Measurements from ENCODE around the gene ARL4D. TPM values are rescaled to one million over a fixed set of nuclear protein-coding genes. Genes with fewer than 3 reads are reported as not detected.

Gene ARL4D
- total and polyA plus RNA-seq, 2 of the 8 experiments (the other 6 are each of a cell fraction or from before 2014, with no cell fraction given): 8.4 to 9.2 TPM

- H3K18ac ChIP-seq (ENCODE audit: extremely low read depth, low read length): no peak overlapping the region
- FAIRE-seq (no peak), DNase-seq (ENCODE audit: low read depth in 1 of 2, low spot score in 2 of 2) (no peak)
- H2BK12ac ChIP-seq (ENCODE audit: low read depth, low read length): no peak overlapping the region
- H3K23me2 ChIP-seq (ENCODE audit: low read depth, low read length): no peaks in the 10 kb centered on the region
- no peak overlapping the region for H2AFZ ChIP-seq (ENCODE audit: low read length)
- H3K9me3 ChIP-seq (ENCODE audit: insufficient read depth in 2 of 2, low read depth in 1 of 2, low read length in 1 of 2): peaks cover 22 to 27% of the 10 kb centered on the region in 2 experiments
- H3K14ac ChIP-seq (ENCODE audit: insufficient read length): no peak overlapping the region
- CTCF ChIA-PET (ENCODE audit: partially characterized antibody): interaction anchor here (1.6 kb wide), 1 partner anchor 132 kb away, joined by 3 read pairs; no protein-coding TSS in a partner anchor
- H4K8ac ChIP-seq (ENCODE audit: extremely low read depth, insufficient read depth, low read length): no peak overlapping the region
- H3K27ac ChIP-seq (ENCODE audit: low read depth, low read length): no peak overlapping the region
- peaks cover 0 to 5% (median 3%) of the 10 kb centered on the region in 4 experiments; a peak in 2 of 7 replicates for H3K4me1 ChIP-seq (replicated peaks in 1 of 4; ENCODE audit: control insufficient read depth in 3 of 4, insufficient read depth in 4 of 4, low read length in 3 of 4)
- no peak overlapping the region for H2BK15ac ChIP-seq (ENCODE audit: low read length)
- H3K79me2 ChIP-seq (ENCODE audit: control insufficient read depth in 1 of 2, insufficient read depth in 2 of 2, low read length in 2 of 2): no peaks in the 10 kb centered on the region
- no peak overlapping the region for H3K4ac ChIP-seq (replicated peaks; ENCODE audit: insufficient read length, low read depth, low read length)
- no peaks in the 10 kb centered on the region for H3K79me1 ChIP-seq (ENCODE audit: low read depth, low read length)
- no peak overlapping the region for H3K4me3 ChIP-seq (ENCODE audit: extremely low read depth in 1 of 4, insufficient read depth in 2 of 4, low read depth in 3 of 4, low read length in 4 of 4)
- H3K23ac ChIP-seq (ENCODE audit: insufficient read length): no peak overlapping the region
- no peak overlapping the region for H3K9ac ChIP-seq (replicated peaks in 1 of 4; ENCODE audit: extremely low read depth in 1 of 4, low read depth in 3 of 4, low read length in 3 of 4)
- H2AK5ac ChIP-seq (ENCODE audit: low read depth, low read length): no peak overlapping the region
- 94% methylated on average over 9 of the region's 9 CpGs; no CpG with 5 or more reads in 1 of the 2 experiments for WGBS, 2 experiments (ENCODE audit: extremely low coverage in 1 of 2, insufficient coverage in 1 of 2, insufficient read length in 1 of 2, insufficient replicate concordance in 2 of 2, low coverage in 1 of 2, low lambda C conversion rate in 2 of 2, missing lambda C conversion rate in 1 of 2)
- no peak overlapping the region for H4K91ac ChIP-seq (replicated peaks; ENCODE audit: insufficient read length, low read length)
- POLR2A ChIA-PET (ENCODE audit: partially characterized antibody): interaction anchor here (3.1 to 7.1 kb wide), 2 partner anchors 10 to 16 kb away, joined by 23 to 34 read pairs; no protein-coding TSS in a partner anchor
- no peaks in the 10 kb centered on the region for H3K27me3 ChIP-seq (replicated peaks in 1 of 4; ENCODE audit: control insufficient read depth in 3 of 4, extremely low read depth in 1 of 4, insufficient read depth in 3 of 4, low read length in 3 of 4)
- H4K20me1 ChIP-seq (replicated peaks in 1 of 2; ENCODE audit: control insufficient read depth in 1 of 2, insufficient read depth in 2 of 2, low read length in 2 of 2): no peaks in the 10 kb centered on the region
- no peak overlapping the region for H3K56ac ChIP-seq (replicated peaks; ENCODE audit: insufficient read length, low read depth, low read length)
- 0 out of 8 replicates have a peak, but pooled peaks cover 0 to 9% (median 0%) of the 10 kb centered on the region in 4 experiments for H3K36me3 ChIP-seq (ENCODE audit: control insufficient read depth in 2 of 4, insufficient read depth in 4 of 4, low read length in 3 of 4)
- no peak overlapping the region for H2BK5ac ChIP-seq (ENCODE audit: low read depth, low read length)
- H2BK120ac ChIP-seq (replicated peaks; ENCODE audit: low read depth, low read length): no peak overlapping the region
- TF ChIP-seq SIX5 (IDR thresholded peaks at IDR 0.05; ENCODE audit: low read depth, low read length) (no peak), NANOG (IDR thresholded peaks at IDR 0.05; ENCODE audit: insufficient read depth, low read depth, low read length, poor library complexity, severe bottlenecking) (no peak), KDM5A (IDR thresholded peaks at IDR 0.05; ENCODE audit: low read length) (no peak), ATF2 (IDR thresholded peaks at IDR 0.05; ENCODE audit: low read length) (no peak), POU5F1 (IDR thresholded peaks at IDR 0.05; ENCODE audit: low read depth, low read length) (no peak), BRCA1 (IDR thresholded peaks at IDR 0.05; ENCODE audit: low read depth, low read length) (no peak)
- H4K5ac ChIP-seq (ENCODE audit: insufficient read length, low read depth, low read length): no peak overlapping the region
- H3K4me2 ChIP-seq (ENCODE audit: insufficient read depth in 1 of 2, low read depth in 2 of 2, low read length in 2 of 2): no peak overlapping the region
- no peak overlapping the region for H2BK20ac ChIP-seq (ENCODE audit: low read length)
Measured at GRCh38 chr17:43350888-43351361, 47.9 kb upstream of the ARL4D start.
